NAMALWA (cell line): ENCODE data around the gene ARHGAP26.

Experiments
- DNase-seq: peaks from one replicate; pipeline ENCODE4 v3.0.0-alpha.2; 2015; ENCODE audit warnings: low spot score

Gene ARHGAP26

DNA sequence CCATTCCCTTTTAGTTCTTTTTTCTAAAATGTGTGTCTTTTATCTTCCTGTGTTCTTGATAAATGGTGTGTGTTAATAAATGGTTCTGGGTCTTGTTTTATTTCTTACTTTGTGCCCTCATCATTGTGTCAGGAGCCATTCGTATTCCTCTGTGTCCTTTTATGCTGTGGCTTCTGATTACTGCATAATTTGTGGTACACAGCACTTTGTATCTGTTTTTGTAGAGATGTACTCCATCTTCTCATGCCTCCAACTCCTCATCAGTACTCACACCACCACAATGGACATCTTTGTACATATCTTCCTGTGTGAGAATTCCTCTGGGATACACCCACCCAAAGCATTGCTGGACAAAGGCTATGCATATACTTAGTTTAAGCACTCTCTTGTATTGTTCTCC is 247.4 kb downstream of the ARHGAP26 start:
- no peak for DNase-seq

DNA sequence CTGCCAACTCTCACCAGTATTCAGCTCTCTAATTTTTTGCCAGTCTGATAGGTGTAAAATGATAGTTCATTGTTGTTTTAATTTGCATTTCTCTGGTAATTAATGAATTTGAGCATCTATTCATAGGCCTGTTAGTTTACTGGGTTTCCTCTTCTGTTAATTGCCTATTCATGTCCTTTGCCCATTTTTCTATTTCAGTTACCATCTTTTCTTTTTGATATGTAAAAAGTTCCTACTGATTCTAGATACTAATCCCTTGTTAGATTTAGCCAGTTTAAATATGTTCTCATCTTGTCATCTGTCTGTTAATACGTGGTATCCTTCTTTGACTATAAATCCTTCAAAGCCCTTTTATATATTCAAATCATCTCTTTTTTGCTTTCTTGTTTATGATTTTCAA is 247.8 kb downstream of the ARHGAP26 start:
- no peak for DNase-seq

DNA sequence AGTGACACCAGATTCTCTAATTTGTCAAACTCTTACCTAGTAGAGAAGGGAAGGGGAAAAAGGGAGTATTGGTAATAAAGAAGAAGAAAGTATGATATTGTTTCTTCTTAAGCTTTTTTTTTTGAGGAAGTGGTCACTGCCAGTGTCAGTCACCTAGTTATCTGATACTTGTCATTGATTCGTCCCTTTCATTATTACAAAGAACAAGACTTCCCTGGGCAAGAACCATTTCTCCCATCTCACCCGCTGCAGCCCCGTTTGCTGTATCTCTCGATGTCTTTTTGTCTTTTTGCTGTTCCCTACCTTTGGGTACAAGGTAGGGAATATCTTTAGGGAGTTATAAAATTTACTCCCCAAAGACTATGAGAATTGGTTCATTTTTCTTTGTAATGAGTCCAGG is 249.0 kb downstream of the ARHGAP26 start:
- DNase-seq: no peak

DNA sequence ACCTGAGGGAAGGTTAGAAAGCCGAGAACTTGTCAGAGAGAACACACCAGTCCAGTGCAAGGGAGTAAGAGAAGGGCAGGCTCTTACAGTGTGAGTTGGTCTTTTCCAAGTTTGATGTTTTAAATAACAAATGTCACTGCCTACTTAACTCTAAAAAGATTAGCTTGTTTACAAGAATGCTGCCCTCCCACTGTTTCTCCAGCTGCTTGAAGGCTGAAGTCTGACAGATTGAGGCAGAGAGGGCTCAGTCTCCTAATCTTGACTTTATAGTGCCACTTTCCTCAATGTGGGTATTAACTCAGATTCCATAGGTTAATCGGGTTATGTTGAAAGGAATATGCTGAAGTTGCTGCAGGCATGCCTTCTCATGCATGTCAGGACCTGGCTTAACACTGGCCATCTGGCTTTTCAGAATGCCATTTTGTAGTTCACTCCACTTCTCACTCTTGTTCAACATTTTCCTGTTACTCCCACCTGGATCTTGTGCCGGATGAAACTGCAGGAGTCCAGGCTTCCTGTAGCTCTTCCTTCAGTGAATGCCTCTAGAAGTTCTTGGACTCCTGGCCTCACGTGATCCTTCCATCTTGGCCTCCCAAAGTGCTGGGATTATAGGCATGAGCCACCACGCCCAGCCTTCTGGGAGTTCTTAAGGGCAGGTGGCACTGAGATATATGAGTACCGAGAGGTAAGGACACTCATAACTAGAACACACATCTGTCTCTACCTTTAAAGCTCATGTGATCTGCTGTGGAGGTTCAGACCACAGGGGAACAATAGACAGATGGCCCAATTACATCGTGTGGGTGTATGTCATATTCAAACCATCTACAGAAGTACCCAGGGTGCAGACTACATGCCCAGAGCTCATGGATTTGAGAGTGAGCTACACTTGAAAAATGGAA is 249.7 kb downstream of the ARHGAP26 start:
- no peak for DNase-seq

DNA sequence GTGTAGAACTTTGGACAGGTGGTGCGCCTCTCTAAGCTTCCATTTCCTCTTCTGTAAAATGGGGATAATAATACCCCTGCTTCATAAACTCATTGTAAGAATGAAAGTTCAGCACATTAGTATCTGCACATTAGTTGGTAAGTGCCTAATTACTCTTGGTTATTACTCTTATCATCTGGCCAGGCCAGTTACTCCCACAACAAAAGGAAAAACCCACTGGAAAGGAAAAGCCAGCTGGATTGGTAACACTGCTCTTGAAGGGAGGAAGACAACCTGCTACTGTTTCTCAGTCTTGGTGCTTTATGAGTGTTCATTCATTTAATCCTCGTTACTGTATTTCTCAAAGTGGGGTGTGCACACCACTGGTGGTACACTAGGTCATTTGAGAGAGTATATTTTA is 251.4 kb downstream of the ARHGAP26 start:
- DNase-seq: no peak

DNA sequence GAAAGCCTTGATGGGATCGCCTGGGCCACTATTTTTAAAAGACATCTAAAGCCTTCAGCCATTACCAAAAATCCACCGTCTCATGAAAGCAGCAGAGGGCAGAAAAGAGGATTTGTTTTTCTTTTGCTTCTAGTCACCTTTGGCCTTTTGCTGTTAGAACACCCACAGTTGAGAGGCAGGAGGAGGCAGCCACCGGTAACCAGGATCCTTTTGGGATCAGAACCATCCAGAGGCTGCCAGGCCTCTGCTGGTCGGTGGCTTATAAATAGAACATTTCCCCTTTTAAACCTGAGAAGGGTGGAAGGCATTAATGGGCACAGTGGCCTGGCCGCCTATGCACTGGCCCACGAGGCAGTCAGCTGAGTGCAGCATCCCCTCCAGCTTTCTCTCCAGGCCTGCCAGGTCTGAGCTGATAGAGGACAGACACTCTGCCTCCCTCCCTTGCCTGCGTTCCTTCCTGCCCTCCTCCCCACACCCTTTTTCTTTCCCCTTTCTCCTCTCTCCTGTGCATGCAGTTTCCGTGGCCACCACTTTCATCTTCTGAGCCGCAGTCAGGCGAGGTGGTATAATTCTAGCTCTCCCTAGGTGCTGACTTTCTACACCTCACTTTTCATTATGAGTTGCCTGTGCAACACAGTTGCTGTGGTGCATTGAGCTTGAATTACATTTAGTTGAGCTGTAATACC is 253.4 kb downstream of the ARHGAP26 start:
- DNase-seq: no peak

DNA sequence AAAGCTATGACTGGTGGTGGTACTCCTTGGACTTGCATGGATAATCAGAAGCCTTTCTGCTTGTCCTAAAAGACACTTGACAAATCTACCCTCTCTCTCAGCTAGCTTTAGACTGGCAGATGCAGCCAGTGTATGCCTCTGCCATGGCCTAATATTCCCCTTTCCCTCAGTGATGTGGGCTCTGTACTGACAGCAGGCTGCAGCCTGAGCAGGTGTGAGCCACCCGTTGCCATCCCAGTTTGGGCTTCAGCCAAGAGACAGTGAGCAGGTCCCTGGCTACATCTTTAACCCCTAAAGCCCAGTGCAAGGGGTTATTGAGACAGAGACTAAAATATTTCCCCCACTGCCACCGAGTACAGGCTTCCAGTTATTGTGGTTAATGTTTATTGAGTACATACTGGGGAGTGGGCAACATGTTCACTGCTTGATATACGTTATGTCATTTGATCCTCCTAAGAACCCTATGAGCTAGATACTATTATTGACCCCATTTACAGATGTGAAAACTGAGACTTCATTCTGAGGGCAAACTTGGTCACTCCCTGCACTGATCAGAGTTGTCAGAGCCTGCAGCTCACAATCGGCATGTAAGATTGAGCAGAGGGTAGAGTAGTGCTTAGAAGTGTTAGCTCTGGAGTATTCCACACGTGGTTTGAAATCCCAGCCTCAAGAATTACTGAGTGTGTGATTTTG is 254.2 kb downstream of the ARHGAP26 start:
- DNase-seq: no peak

DNA sequence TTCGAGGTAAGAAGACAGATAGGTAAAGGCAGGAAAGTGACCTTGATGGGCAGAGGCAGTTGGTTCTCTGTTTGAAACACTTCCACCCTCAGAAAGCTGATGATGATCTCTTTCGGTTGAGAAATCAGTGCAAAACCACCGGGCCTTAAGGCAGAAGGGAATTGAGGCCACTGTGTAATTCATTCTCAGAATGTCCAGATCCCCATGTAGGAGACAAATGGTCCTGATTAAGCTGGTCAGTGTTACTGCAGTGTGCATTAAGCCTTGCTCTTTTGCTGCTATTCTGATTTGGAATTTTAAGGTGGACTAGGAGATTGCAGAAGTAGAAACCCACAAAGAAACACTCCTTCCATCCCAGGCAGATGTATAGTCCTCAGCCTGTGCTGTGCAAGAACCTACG is 255.2 kb downstream of the ARHGAP26 start:
- DNase-seq: no peak

DNA sequence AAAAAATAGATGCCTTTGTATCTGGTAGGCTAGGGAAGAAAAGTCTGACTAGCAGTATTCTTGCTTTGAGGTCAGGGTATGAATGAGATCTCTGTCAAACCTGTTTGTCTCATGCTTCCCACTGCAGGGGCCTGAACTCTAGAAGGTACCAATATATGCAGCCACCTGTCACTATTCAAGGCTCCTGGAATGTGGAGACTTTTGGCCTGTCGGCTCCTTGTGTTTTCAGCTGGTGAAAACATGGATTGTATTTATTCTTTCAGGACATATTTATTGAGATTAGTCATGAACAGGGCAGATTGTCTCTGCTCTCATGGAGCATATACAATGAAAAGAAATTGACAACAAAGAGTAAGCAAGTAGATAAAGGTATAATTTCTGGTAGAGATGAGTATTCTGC is 255.8 kb downstream of the ARHGAP26 start:
- DNase-seq: no peak

DNA sequence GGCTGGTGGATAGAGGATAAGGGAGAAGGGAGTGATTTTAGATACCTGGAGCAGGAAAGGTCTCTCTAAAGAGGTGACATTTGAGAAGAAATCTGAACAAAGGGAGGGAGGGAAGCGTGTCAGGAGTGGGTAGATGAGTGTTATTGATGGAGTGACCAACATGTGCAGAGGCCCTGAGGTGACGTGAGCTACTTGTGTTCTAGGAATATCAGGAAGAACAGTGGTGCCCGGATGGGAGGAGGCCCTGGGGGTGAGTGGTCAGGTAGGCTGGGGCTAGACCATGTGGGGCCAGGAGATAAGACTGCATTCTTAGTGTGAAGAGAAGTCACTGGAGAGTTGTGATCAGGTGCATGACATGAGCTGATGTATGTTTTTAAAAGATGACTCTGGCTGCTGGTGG is 256.2 kb downstream of the ARHGAP26 start:
- no peak for DNase-seq

DNA sequence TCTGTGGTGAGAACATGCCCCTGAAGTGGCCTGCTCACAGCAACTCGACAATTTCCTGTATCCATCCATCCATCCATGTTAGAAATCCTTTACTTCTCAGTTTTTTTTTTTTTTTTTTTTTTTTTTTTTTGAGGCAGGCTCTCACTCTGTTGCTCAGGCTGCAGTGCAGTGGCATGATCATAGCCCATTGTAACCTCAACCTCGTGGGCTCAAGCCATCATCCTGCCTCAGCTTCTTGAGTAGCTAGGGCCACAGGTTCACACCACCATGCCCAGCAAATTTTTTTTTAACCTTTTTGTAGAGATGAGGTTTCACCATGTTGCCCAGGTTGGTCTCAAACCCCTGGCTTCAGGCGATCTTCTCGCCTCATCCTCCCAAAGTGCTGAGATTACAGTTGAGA is 259.1 kb downstream of the ARHGAP26 start:
- DNase-seq: no peak

DNA sequence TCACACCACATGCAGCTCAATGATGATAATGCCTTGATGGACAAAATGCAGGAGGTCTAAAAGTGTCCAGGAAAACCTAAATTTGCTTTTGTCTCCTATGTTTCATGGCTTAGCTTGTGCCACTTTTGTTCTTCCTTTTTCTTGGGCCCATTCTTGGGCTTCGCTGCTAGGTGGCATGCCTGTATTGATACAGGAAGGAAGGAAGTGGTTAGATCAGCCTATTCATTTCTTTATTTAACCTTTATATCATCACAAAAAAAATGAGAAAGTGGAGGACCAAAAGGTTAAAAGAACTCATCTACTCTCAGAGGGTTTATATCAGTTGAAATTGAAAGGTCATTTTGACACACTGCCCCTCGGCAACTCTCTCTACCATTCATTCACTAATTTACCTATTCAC is 260.2 kb downstream of the ARHGAP26 start:
- DNase-seq: no peak

DNA sequence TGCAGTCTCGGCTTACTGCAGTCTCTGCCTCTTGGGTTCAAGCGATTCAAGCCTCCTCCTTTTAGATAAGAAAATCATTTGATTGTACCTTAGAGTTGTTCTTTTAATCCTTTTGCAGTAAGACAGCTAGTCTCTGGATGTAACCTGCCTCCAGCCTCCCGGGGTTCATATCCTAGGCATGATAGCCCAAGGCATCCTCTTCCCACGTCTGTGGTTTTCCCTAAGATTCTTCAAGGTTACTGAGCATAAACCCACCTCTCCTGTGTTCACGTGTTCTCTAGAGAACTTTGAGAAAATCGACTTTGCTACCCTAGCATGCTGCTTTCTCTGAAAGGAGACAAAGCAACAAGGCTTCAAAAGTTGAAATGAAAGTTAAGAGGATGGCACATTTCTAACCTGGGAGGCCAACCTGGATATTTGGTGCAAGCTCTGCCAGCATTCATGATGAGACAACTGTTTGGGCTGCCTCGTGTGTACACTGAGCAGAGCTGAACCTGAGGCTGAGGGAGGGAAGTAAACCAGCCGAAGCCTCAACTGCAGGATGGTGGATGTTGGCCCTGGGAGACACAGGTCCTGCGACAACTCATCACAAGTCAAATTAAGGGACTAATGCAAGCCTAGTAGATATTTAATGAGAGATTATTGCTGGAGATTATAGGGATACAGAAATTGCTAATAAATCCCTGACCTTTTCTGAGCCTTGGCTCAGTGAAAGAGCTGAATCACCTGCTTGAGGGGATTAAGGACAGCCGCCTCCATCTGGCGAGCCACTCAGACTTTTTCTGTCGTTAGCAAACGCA is 261.8 kb downstream of the ARHGAP26 start:
- no peak for DNase-seq

DNA sequence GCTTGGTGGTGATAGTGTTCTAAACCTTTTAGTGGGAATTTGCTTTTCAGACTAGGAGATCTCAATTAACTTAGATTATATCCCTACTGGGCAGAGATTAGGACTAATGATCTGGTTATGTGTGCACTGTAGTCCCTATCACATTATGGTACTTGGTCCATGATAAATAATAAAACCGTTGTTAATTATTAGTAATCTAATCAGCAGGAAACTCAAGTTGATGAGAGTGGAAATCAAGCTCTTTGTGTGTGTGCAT is 262.3 kb downstream of the ARHGAP26 start:
- no peak for DNase-seq

DNA sequence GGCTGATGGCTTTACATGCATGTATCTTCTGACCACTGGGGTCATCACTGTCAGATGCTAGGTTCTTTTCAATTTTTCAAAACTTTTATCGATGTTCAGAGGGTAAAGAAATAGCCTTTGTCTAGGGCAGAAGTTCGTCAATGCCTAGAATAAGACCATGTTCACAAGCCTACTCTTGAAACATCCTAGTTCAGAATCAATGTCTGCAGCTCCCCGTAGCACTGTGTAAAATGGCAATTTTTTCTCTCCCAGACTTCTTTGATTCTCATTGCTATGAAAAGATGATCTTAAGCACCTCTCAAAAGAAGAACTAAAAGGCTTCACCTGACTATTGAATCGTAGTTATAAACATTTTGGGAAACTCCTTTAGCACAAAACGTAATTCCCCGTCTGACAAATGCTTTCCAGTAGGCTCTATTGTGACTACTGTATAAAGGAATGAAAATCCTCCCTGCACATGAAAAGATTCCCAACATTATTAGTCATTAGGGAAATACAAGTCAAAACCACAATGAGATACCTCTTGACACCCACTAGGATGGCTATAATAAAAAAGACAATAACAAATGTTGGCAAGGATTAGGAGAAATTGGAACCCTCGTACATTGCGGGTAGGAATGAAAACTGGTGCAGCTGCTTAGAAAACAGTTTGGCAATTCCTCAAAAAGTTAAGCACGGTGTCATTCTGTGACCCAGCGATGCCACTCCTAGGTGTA is 263.5 kb downstream of the ARHGAP26 start:
- no peak for DNase-seq

DNA sequence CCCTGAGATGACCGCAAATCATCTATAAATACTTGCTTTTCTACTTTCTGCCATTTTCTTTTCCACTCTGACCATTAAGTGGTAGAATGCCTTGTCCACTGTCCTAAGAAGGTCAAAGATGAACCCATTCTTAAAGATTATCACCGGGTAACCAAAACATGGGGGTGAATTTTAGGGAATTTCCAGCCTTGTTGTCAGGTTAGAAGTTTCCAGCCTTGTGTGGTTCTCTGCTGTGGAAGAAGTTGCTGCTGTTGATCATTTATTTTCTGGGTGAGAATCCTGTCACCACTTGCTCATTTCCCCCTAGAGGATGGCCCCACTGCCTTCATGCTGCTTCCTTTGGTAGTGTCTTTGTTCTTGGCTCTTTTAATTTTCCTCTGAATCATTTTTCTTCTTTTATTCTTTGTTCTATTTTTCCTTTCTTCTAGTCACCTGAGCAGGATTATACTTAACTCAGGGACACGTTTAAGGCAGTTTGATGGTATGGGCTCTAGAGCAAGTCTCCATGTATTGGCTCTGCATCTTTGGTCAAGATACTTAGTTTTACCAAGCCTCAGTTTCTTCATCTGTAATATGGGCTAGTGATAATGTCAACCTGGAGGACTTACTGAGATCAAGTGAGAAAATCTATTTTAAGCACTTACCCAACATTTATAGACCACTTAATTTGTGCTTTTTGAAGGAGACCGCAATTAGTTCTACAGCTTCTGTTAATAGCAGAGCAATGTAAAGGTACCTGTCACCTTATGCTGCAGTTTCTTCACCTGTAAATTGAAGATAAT is 266.2 kb downstream of the ARHGAP26 start:
- DNase-seq: no peak

DNA sequence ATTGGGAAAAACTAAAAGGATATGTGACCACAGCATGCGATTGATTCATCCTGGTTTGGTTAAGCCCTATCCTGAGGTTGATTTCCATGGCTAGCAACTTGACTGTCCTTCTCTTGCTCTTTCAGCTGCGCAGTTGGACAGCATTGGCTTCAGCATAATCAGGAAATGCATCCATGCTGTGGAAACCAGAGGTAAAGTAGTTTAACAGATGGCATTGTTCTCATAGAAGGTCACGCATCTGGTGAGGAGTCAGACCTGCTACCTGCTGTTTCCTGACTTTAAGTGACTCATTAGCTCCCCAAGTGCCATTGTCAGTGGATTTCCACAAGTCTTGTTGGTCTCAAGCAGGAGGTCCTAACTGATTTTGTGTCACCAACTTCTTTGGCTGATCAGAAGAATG is 266.9 kb downstream of the ARHGAP26 start:
- no peak for DNase-seq

DNA sequence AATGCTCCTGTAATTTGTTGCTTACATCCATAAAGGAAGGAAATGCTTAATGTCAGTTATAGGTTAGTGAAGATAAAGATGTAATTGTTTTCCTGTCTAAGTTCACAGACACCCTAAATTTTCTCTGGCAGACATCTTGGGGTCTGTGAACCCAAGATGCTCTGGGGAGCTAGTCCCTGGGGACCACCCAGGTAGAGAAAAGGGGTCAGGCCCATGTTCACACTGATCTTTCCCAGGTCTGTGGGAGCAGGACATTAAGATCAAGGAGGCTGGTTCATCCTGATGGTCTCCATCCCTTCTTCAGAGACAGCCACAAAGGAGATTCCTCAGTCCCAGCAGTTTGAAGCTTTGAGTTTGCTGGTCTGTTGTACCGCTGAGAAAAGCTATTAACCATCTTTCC is 267.5 kb downstream of the ARHGAP26 start:
- DNase-seq: no peak

DNA sequence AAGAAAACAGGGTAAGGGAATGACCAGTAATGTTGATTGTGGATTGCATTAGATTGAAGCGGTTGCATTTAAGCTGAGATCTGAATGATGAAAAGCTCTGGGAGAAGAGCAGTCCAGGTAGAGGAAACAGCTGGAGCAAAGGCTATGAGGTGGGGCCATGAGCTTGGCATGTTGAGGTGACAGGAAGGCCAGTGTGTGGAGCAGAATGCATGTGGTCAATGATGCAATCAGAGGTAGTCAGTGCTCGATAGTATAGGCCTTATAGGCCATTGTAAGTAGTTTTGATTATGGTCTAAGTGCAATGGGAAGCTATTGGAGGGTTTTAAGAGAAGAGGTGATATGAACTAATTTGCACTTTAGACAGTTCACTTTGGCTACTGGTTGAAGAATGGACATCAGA is 270.4 kb downstream of the ARHGAP26 start:
- no peak for DNase-seq

DNA sequence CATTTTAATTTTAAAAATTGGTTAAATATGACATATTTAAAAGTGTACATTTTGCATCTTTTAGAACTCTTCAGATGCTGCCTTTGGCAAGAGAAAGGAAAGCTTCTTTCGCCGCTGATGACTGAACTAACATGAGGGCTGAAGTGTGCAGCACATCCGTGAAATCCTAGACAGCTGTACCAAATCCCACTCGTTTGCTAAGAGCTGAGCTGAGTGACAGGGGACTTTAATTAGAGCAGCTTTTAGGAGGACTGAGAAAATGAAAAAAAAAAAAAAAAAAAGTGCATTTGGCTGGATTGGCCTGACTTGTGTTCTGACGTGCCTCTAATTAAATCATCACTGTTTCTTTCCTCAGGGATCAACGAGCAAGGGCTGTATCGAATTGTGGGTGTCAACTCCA is 271.3 kb downstream of the ARHGAP26 start:
- DNase-seq: no peak
